Smooth muscle cell of trachea (primary cell): ENCODE measurements around the gene TBX4. TPM values are rescaled to one million over a fixed set of nuclear protein-coding genes. Genes with fewer than 3 reads are reported as not detected.

Experiments
- total RNA-seq: library from RNA; depleted of rRNA; stranded (reverse); fragments of >200 nt; gene quantifications from 2 replicates; pipeline ENCODE4 v1.2.1, GENCODE V29; 2014

TBX4 gene
- total RNA-seq: 5.1 and 6.8 TPM in 2 replicates

DNA sequence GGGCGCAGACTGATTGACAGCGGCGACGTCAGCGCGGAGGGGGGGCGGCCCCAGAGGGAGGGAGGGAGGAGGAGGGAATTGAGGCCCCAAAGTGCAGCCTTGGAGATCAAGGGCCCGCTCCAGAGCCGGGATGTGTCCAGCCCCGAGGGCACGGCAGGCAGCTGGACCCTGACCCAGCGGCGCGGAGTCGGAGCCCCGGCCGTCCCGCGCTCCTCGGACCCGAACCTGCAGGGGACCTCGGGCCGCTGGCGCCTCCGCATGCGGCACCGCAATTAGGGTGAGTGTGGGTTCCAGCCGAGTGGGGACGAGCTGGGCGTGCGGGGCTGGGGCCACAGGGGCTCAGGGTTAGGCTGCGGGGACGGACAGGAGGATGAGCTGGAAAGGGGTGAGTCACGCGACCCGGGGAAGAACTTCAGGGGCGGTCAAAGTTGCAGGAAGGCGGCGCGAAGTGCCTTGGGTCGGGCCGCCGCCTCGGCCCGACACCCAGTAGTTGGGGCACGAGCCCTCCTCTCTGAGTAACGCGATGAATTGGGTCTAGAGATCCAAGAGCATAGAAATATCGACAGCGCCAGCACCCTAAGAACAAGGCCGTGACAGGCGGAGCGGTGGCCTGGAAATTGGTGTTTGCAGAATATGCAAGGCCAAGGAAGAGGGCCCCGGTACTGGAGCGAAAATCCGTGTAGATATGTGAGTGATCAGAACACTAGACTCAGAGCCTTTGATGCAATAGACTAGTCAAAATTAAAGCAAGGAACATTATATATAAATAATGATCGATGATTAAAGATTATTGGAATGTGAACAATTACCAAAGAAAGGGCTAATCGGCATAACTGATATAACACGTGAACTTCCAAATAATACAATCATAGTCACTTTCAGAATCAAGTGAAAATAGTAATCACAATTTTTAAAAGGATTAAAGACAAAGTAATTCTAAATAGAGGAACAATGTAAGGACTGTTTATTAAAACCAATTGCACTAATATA lies at the start of gene TBX4:
TBX4 (plus strand) TSS at position 122 of the 990 bp plus-strand sequence. CDS start 4,069 bp downstream, outside the sequence.

Other genes with a start within 250 kb of the TBX4 start
- gene TBX2, start 52.6 kb upstream of the TBX4 start, total RNA-seq: 106 and 134 TPM in 2 replicates
- gene NACA2, start 138.8 kb downstream of the TBX4 start, total RNA-seq: not detected in 2 replicates